ENCODE measurements around the gene ZNF793. TPM values are rescaled to one million over a fixed set of nuclear protein-coding genes. Genes with fewer than 3 reads are reported as not detected.

Gene ZNF793
- total and polyA plus RNA-seq, 12 donors: 1.6 to 10.7 (median 6.0) TPM

DNA sequence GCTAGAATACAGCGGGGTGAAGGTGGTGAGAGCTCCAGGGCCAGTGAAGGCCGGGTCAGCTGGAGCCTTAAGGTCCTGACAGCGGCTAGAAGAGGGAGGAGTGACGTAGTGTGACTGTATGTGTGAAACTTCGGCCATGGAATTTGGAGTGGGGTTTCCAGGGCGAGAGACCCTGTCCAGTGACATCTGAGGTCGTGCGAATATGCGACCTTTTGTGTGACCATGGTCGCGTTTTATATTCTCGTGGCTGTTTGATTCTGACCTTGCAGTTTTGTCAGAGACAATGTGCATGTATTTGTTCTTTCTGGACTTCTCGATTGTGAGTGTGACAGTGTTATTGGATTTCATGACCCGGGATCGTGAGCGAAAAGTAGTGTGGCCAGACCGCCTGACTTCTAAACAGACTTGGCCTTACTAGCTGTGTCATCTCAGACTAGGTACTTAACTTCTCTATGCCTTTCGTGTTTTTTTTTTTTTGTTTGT, 39.1 kb upstream of the ZNF793 start:
- TF ChIP-seq CTCF (IDR thresholded peaks at IDR 0.05) (no peak), POLR2A (IDR thresholded peaks at IDR 0.05) (peak in 1 of 2 donors; percentile 43)
- intact Hi-C loops (cut with DNase I): no loop called here
- Histone ChIP-seq H3K4me3 (peak overlapping the region in 2 of 4 donors; percentile 57 to 82), H3K9me3 (replicated peaks in 1 of 3) (peaks cover 0 to 4% (median 0%) of the 10 kb centered on the region in 3 donors), H3K27me3 (no peaks in the 10 kb centered on the region), H3K27ac (peak overlapping the region; percentile 70 to 97 (median 85)), H3K4me1 (replicated peaks in 1 of 2) (peaks cover 16 to 28% of the 10 kb centered on the region in 2 donors), H3K36me3 (replicated peaks in 1 of 2) (peaks cover 0 to 6% of the 10 kb centered on the region in 2 donors)
- peak in 1 of 7 donors; percentile 57 for DNase-seq
- WGBS, 4 donors: 40 to 50% (median 46%) methylated on average over 18 of the region's 18 CpGs

GRCh38 chr19:37468961-37469777, 37.6 kb upstream of the ZNF793 start, which contains the start of gene ZNF570:
ZNF570 (plus strand) TSS chr19:37469356; CDS start chr19:37470355, 999 bp downstream.
- TF ChIP-seq POLR2A (IDR thresholded peaks at IDR 0.05): peak; percentile 44 to 76
- TF ChIP-seq CTCF (IDR thresholded peaks at IDR 0.05): peak in 2 of 6 experiments; percentile 7 to 29
- peak; percentile 88 to 95 (median 91) for DNase-seq
- 0% methylated on average over 22 to 63 of the region's 63 CpGs for WGBS, 4 donors
- peaks cover 0 to 4% (median 0%) of the 10 kb centered on the region in 3 donors for H3K9me3 ChIP-seq (replicated peaks in 1 of 3)
- peak within 1 kb of the TSS; percentile 84 to 97 (median 88) for H3K27ac ChIP-seq
- intact Hi-C loops (cut with DNase I): no loop called here
- no peaks in the 10 kb centered on the region for H3K27me3 ChIP-seq
- H3K36me3 ChIP-seq (replicated peaks in 1 of 2): peaks cover 0 to 5% of the 10 kb centered on the region in 2 donors
- peaks cover 16 to 28% of the 10 kb centered on the region in 2 donors for H3K4me1 ChIP-seq (replicated peaks in 1 of 2)
- peak within 1 kb of the TSS; percentile 38 to 91 (median 61) for H3K4me3 ChIP-seq

DNA sequence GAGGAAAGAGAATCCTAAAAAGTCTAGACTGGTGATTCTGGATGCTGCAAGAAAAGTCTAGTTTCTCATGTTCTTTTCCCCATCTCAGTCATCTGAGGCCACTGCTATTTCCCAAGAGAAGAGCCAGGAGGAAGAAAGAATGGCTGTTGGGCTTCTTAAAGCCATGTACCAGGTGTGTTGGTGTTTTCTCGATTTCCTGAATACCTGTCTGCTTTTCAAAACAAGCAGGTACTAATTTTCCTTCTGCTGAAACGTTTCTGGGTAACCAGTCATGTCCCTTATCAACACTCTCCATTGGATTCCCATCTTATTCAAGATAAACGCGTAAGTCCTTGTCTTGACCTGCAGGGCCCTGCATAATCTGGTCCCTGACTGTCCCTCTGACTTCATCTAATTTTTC, 36.5 kb upstream of the ZNF793 start:
- H3K9me3 ChIP-seq (replicated peaks in 1 of 3): peaks cover 0 to 4% (median 0%) of the 10 kb centered on the region in 3 donors
- no peaks in the 10 kb centered on the region for H3K36me3 ChIP-seq (replicated peaks in 1 of 2)
- 76 to 88% (median 86%) methylated on average over 4 of the region's 4 CpGs for WGBS, 4 donors
- no peak for DNase-seq
- no peaks in the 10 kb centered on the region for H3K27me3 ChIP-seq
- peaks cover 16 to 28% of the 10 kb centered on the region in 2 donors for H3K4me1 ChIP-seq (replicated peaks in 1 of 2)
- TF ChIP-seq CTCF (IDR thresholded peaks at IDR 0.05) (no peak), POLR2A (IDR thresholded peaks at IDR 0.05) (no peak)
- intact Hi-C loops (cut with DNase I): no loop called here
- no peak overlapping the region for H3K27ac ChIP-seq
- H3K4me3 ChIP-seq: peak overlapping the region in 1 of 4 donors; percentile 57

DNA sequence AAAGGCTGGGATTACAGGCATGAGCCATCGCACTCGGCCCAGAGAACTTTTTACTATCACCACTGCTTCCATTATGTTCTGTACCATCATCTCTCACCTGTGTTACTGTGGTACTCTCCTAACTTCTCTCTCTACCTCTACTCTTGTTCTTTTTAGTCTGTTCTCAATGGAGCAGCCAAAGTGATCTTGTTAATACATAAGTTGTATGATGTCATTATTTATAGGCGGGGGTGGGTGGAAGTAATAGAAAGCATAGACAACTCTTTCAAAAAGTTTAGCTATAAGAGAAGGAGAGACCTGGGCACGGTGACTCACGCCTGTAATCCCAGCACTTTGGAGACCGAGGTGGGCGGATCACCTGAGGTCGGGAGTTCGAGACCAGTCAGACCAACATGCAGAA, 34.6 kb upstream of the ZNF793 start:
- TF ChIP-seq POLR2A (IDR thresholded peaks at IDR 0.05): no peak
- TF ChIP-seq CTCF (IDR thresholded peaks at IDR 0.05): no peak
- no peak overlapping the region for H3K27ac ChIP-seq
- peaks cover 0 to 13% of the 10 kb centered on the region in 2 donors for H3K36me3 ChIP-seq (replicated peaks in 1 of 2)
- no peak overlapping the region for H3K4me3 ChIP-seq
- H3K27me3 ChIP-seq: no peaks in the 10 kb centered on the region
- intact Hi-C loops (cut with DNase I): no loop called here
- no peak for DNase-seq
- H3K4me1 ChIP-seq (replicated peaks in 1 of 2): peaks cover 9 to 19% of the 10 kb centered on the region in 2 donors
- 97 to 98% (median 97%) methylated on average over 9 of the region's 9 CpGs for WGBS, 4 donors
- peaks cover 0 to 4% (median 0%) of the 10 kb centered on the region in 3 donors for H3K9me3 ChIP-seq (replicated peaks in 1 of 3)

Measured in adrenal gland (tissue), 12 donors.